ENCODE results near the gene PITPNM2.
A peak's percentile ranks its signal among the peaks of the same experiment; 100 is the strongest.

The PITPNM2 gene

DNA sequence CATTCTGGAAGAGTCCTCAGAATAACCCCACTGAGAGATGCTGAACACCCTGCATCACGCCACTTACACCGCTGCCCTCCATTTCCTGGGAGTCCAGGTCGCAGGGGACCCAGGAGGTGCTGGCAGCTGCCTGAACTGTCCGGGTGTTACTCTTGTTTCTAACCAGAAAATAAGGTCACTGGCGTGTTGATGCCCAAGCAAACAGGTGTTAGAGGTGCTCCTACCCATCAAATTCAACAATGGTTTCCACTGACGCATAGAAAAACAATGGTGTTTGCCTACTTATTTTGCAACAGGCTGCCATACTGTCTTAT is 23.8 kb downstream of the PITPNM2 start:
- no peak for DNase-seq (ENCODE audit: low read depth, low spot score)
- no peak overlapping the region for H3K4me3 ChIP-seq (ENCODE audit: low read length)

DNA sequence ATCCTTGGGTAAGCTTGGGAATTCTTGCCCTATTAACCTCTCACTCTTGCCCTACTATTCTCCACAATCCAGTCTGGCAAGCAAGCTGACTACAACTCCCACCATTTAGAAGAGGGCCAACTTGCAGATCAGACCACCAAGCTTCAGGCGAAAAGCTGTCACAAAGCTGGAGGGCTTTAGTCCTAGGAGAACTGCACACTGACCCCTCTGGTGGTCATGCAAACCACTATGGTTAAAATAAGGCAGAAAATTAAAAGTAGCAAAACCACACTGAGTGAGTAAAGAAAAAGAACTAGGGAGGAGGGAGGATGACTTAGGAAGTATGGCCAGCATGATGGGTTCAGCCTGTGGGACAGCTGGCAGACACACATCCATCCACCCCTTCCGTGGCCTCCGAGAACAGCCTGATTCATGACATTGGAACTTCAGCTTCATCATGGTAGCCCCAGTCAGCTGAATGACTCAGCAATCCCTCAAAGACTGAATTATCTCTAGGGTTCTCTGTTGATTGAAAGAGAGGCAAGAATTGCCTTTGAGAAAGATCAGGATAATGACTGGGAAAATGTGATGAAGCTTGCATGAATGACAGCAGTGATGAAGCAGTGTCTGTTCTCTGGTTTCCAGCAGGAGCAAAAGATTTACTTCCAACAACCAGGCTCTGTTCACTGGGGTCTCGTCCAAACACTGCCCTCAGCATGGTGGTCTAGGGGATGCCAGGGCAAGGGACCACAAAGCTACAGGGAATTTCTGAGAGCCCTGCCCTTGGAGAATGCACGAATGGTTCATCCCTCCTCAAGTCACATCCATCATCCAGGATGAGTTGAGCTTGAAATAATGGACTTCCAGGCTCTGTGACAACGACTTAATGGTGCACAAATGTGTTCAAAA is 24.4 kb downstream of the PITPNM2 start:
- no peak overlapping the region for H3K4me3 ChIP-seq (ENCODE audit: low read length)
- DNase-seq (ENCODE audit: low read depth, low spot score), result no peak

DNA sequence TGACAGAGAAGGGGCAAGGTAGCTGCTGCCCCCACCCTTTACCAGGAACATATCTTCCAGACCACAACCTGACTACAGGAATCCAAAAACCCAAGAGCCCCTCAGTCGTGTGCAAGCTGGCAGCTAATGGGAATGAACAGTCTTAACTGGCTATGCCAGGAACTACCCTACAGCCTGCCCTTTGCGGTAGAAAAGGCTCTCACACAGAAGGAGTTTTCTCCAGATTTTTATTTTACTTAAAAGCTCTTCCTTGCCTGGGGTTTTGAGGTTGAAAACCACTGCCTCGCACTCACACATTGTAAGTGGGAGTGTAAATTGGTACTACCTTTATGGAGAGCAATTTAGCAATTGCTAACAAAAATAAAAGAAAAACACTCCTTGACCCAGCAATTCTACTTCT is 28.3 kb downstream of the PITPNM2 start:
- DNase-seq (ENCODE audit: low read depth, low spot score), result peak; percentile 65
- no peak overlapping the region for H3K4me3 ChIP-seq (ENCODE audit: low read length)

DNA sequence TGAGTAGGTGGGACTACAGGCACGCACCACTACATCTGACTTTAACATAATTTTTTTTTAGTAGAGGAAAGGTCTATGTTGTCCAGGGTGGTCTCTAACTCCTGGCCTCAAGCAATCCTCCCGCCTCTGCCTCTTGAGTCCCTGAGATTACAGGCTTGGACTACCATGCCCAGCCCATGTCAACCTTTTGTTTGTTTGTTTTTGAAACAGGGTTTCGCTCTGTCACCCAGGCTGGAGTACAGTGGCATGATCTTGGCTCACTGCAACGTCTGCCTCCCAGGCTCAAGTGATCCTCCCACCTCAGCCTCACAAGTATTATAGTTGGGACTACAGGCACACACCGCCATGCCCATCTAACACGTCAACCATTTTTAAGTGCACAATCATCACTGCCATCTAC is 29.2 kb downstream of the PITPNM2 start:
- DNase-seq (ENCODE audit: low read depth, low spot score), result no peak
- H3K4me3 ChIP-seq (ENCODE audit: low read length), result no peak overlapping the region

DNA sequence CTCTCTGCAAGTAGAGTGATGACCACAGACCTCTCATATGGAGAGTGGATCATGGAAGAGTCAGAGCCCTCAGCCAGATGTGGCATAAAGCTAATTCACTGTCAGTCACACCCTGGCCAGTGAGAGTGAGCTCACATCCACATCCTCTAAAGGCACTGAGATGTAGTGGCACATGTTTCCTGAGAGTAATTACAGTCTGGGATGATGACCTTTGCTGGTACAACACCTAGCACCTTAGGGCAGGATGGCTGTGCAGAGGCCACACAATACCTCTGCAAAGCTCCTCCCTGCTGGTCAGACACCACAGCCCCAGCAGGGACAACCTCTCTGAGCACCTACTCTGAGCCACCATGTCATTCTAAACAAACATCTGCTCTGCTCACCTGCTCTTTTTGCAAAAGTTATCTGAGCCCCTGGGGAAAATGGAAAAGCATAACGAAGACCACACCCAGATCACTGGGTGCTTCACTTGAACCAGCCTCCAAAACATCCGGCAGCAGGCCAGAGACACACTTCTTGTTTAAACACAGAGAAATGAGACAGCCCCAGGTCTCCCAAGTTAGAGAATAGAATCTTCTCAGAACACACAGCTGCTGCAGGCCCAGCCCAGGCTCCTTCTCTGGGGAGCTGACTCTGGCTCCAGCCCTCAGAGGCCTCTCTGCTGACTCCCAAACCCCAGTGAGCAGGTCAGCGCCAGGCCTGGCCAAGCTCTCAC is 30.3 kb downstream of the PITPNM2 start:
- H3K4me3 ChIP-seq (ENCODE audit: low read length), result no peak overlapping the region
- no peak for DNase-seq (ENCODE audit: low read depth, low spot score)

DNA sequence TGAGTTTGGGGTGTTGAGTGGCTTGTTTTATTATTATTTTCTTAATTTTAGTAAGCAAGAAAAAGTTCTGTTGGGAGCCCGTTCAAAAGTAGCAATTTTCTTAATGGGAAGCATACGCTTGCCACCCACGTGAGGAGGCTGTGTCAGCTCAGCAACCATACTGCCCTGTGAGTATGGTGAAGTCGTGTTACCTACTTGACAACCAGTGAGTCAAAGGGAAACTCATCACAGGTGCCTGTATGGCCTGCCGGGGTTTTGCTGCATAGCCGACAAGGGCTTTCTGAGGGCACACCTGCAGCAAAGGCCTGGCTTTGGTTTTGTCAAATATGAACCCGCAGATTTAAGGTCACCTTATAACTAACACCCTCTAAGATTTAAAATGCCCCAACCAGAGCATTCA is 31.1 kb downstream of the PITPNM2 start:
- no peak overlapping the region for H3K4me3 ChIP-seq (ENCODE audit: low read length)
- DNase-seq (ENCODE audit: low read depth, low spot score), result no peak

DNA sequence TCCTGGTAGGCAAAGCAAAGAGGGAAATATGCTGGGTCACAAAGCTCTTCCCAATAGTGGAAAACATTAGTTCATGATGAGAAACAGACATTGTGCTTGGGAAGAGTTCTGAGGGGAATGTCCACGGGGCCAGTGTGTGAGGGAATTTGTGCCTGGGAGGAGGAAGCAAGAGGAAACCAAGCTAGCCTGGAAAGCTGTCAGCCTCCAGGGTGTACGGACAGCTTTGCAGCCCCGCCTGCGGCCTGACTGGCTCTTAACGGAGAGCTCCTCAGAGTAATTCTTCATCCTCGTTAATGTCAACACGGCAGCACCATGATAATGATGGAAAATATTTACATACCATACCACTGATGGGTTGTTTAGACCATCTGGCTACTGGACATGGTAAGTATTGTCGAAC is 32.4 kb downstream of the PITPNM2 start:
- no peak for DNase-seq (ENCODE audit: low read depth, low spot score)

DNA sequence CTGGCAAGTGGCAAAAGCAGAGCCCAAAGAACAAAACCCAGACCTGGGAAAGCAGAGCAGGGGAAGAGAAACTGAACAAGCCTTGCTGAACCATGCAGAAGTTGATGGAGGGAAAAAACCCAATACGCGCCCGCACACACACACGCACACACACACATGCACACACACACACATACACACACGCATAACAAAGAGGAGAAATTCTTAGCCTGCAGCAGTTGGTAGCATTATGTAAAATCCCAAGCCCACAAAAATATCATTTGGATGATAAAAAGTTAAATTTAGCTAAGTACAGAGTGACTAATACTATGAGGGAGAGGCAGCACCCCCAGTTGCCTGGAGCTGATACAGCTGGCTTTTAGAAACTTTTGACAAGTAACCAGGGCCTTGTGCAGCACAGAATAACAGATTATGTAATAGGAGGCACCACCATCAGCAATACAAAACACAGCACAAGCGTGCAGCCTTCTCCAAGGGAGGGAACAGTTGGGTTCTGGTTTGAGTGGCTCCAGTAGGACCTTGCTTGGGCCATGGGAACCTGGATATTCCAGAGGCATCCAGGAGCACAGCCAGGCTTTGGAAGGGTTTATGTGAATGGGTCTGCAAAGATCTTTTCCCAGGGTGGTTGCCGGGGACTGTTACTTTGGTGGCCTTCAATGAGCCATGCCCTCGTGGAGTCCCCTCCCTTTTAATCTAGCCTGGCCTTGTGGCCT is 35.3 kb downstream of the PITPNM2 start:
- DNase-seq (ENCODE audit: low read depth, low spot score), result no peak
- H3K4me3 ChIP-seq (ENCODE audit: low read length), result no peak overlapping the region

More for the DNA sequence above, 32.4 kb downstream of the PITPNM2 start:
- no peak overlapping the region for H3K4me3 ChIP-seq (ENCODE audit: low read length)

DNA sequence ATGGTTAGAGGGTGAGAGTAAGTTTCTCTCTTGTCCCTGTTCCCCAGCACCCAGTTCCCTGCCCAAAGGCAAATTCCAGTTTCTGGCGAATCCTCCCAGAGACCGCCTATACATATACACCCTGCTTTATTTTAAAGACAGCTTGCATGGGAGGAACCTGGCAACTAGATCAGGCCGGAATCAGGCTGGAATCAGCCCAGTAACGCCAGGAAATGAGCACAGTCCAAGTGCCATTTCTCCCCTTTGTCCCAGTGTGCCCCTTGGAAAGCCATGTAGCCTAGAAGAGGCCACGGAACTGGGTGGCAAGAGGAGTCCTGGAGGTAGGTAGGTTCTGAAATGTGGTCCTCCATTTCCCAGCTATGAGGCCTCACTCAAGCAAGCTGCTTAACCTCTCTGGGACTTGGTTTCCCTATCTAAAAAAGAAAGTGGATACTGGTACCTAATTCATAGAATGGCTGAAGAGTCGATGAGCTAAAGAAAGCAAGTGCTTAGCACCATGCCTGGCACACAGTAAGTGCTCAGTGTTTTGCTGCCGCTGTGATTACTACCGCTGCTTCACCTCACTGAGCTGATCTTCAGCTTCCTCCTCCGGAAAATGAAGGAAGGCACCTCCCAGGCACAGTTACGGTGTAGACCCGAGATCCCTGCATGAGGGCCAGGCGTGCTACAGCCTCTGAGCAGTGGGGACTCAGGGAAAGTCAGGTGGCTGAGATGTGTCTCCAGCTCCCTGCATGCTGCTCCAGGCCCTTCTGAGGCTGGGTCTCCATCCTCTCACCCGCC is 36.4 kb downstream of the PITPNM2 start:
- DNase-seq (ENCODE audit: low read depth, low spot score), result no peak
- H3K4me3 ChIP-seq (ENCODE audit: low read length), result no peak overlapping the region

DNA sequence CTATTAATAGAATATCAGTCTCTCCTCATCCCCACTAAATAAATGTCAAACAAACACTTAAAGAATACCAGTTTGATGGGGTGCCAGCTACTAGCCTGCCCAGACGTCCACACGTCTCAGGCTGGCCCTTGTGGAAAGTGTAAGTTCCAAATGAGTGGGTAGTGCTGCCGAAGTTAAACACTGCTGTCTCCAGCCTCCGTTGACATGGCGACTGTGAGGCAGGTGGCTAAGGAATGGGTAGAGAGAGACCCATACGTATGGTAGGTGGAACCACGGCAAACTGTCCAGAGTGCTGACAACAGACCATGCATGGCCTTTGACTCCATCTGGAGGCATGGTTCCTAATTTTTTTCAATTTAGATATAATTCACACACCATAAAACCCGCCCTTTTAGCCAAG is 37.9 kb downstream of the PITPNM2 start:
- H3K4me3 ChIP-seq (ENCODE audit: low read length), result no peak overlapping the region
- no peak for DNase-seq (ENCODE audit: low read depth, low spot score)

DNA sequence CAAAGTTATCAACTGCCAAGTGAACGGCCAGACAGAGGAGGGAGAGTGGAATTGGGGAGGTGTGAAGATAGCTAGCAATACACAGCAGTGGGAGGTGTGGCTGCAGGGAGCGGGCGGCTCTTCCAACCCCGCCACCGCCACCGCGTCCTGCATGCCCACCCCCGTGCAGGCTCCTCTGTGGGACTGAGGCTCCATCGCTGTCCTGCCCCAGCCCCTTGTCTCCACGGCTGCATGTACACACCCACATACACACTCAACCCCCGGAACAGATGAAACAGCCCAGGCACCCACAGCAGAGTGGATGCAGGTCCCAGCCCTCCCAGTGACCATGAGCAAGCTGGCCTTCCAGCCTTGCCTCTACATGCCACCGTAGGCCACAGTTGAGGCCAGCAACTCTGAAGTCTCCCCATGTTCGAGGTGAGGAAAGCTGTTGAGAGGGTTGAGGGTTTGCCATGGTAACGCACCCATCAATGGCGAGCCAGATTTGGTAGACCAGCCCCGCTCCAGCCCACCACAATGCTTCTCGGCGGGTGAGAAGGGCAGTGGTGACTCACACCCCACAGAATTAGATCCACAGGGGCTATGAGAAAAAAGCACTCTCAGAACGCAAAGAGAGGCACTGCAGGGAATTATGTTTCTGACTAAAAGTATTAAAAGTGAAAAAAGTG is 39.3 kb downstream of the PITPNM2 start:
- H3K4me3 ChIP-seq (ENCODE audit: low read length), result no peak overlapping the region
- DNase-seq (ENCODE audit: low read depth, low spot score), result no peak

DNA sequence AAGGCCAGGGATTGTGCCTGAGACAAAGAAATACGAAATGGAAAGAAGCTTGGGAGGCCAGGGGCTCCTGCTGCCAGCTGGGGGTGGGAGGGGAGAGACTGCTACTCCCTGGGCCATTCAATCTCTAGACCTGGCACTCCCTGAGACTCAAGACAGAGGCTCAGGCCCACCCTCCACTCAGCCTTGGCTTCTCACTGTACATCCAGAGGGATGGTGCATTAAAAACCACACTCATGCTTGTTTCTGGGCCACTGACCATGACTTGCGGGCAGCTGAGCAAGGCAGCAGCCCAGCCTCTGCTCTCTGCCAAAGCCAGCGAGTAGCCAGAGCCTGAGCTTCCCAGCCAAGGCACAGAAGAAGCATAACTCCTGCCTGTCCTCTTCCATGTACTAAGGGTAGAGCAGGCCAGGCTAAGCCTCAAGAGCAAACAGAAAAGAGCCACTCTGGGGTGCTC is 41.5 kb downstream of the PITPNM2 start:
- DNase-seq (ENCODE audit: low read depth, low spot score), result no peak
- no peak overlapping the region for H3K4me3 ChIP-seq (ENCODE audit: low read length)

DNA sequence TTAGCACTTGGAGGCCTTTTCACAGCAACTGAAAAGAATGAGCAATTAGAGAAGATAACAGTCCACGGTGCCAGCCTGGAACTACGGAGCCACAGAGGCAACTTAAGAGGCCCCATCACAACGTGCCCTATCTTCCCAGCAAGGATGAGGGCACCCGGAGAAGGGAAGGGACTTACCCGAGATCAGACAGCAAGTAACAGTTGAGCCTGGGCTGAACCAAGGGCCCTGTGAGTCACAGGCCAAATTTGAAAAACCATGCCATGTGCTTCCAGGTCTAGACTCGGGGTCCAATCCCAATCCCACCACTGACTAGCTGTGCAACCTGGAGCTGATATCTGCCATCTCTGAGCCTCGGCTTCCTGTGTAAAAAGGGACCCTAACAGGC is 42.2 kb downstream of the PITPNM2 start:
- H3K4me3 ChIP-seq (ENCODE audit: low read length), result no peak overlapping the region
- no peak for DNase-seq (ENCODE audit: low read depth, low spot score)

DNA sequence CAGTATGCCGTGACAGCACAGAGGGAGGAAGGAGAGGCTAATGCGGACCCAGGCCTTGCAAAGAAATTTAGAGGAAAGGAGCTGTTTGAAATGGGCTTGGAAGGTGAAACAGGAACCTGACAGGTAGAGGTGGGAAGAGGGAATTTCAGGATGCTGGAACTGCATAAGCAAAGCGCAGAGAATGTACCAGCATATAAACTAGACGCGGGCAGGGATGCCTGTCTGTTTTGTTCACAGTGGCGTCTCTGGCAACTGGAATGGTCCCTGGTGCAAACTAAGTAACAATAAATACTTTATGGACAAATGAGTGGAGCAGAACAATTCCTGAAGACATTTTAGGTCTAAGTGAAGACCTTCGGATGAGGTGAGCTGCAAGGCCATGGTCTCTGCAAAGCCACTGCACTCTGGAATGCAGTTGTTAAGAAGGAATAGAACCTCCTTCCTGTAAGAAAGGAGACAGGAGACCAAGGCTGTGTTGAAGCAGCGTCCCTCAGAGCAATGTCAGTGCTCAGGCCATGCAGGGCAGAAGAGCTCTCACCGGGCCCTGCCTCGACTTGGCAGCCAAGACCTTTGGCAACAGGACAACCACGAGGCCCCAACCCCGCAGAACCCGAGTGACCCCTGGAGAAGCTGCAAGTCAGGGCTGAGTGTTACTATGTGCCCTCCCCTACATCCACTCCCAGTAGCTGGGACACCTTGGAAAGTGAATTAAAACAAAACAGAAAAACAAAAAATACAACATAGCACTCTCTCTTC is 42.8 kb downstream of the PITPNM2 start:
- H3K4me3 ChIP-seq (ENCODE audit: low read length), result no peak overlapping the region
- DNase-seq (ENCODE audit: low read depth, low spot score), result no peak

DNA sequence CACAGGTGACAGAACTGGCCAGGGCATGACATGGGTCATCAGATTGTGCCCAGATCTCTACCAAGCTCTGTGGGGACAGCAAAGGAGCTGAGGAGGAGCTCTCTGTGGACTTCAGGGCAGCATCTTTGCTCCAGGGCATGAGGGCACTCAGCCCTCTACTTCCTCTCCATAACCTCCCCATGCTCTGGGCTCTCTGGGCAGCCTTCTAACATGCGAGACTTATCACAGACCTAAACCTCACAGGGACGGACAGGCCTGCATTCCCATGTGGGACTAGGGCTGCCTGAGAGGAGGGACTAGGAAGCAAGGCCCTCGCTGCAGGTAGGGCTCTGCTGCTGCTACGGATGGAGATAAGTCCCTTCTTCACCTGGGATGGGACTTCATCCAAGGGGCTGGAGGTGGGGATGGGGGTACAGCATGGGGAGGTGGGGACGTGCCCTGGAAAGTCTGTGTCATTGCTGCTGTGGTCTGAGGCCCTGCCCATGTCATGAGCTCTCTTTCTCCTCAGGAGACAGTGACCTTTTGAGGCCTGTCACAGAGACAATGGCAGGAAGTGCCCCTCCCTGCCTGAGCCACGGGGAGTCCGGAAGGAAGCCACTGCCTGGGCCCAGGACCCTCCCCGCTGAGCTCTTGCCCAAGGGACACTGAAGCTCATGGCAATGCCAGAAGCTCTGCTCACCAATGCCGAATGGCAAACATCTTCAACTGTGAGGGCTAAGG is 44.1 kb downstream of the PITPNM2 start:
- H3K4me3 ChIP-seq (ENCODE audit: low read length), result no peak overlapping the region
- DNase-seq (ENCODE audit: low read depth, low spot score), result peak; percentile 39

DNA sequence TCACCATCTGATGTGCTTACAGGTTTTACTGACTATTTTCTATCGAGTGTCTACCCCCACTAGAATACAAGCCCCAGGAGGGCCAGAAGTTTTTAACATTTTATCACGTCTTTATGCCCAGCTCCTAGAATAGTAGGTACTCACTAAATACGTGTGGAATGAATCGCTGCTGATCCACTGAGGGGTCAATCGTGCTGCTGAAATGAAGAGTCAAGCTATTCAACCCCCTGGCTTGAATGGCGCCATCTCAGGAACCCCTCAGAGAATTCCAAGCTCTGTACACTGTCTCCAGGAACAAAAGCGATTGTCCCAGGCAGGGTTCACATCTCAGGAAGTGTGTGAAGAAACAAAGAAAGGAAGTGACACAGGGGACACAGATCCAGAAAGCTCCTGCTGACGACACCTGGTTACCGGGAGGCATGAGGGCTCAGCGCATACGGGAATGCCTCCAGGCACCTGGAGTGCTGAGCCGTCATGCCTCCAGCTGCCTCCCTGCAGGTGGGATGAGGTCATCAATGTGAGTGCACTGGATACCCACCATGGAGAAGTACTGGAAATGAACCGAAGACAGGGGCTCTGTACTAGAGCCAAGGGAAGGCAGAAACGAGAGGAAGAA is 45.6 kb downstream of the PITPNM2 start:
- DNase-seq (ENCODE audit: low read depth, low spot score), result no peak
- H3K4me3 ChIP-seq (ENCODE audit: low read length), result no peak overlapping the region

DNA sequence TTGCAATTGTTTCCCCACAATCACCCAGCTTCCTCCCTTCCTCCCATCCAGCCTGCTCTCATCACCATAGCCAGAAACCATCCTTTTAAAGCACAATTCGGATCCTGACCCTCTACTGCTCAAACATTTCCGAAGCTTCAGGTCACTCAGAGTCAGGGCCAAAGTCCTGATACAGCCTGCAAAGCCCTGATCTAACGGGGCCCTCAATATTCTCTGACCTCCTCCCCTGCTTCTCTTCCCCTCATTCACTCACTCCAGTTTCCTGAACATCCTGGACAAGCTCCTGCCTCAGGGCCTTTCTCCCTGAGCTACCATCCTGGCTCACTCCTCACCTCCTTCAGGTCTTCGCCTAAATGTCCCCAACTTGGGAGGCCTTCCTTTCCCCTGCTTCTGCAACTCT is 46.1 kb downstream of the PITPNM2 start:
- no peak overlapping the region for H3K4me3 ChIP-seq (ENCODE audit: low read length)
- no peak for DNase-seq (ENCODE audit: low read depth, low spot score)
